HEK293T (cell line): ENCODE measurements around the gene OXCT1.

Experiments used
- HDGF ChIP-seq: fragments of 450-650 bp; IDR thresholded peaks from 2 replicates; pipeline ENCODE4 v1.6.1; 2017; ENCODE audit warnings: antibody characterized with exemption, borderline replicate concordance
- NFRKB ChIP-seq: fragments of 450-650 bp; IDR thresholded peaks from 2 replicates; pipeline ENCODE4 v1.6.1; 2016; ENCODE audit warnings: mild to moderate bottlenecking, moderate library complexity

DNA sequence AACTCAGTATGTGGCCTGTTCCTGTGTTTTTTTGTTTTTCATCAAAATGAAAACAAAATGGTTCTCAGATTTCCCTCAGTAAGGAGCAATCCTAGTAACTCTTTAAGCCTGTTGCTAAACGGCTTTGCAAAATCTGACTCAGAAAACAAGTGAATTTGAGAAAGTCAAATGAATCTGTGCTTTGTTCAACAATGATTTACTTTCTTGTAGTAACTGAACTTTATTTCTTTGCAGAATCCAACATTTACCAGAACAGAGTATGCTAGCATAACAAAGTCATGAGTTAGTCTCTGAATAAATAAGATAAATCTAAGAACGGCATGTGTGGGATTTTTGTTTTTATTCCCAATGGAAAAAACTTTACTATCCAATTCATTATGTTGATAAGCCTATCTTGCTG, 93.8 kb downstream of the OXCT1 start:
- TF ChIP-seq HDGF (no peak), NFRKB (no peak)
